Activated gamma-delta T cell treated with Interleukin-2 at 50 U/mL for 16 hours (primary cell): ENCODE data around the gene SLC39A2.
"Not testable (repeated sequence)": the region's sequence is repeated elsewhere in the genome, so short reads cannot be mapped to it uniquely, and the experiment has no call there.

Experiments used
- DNase-seq: peaks from one replicate; pipeline ENCODE4 v3.0.0-alpha.2; 2020

Gene SLC39A2

GRCh38 chr14:20998674-20999366 is at the start of gene SLC39A2:
Gene SLC39A2, plus strand, starts transcription at chr14:20999293. Its CDS starts 154 bp downstream, at chr14:20999447.
- DNase-seq, result no peak

GRCh38 chr14:20954736-20955537 is 44.2 kb upstream of the SLC39A2 start, which contains the start of gene RNASE2:
Gene RNASE2, plus strand, starts transcription at chr14:20955487. Its CDS starts 285 bp downstream, at chr14:20955772.
- not testable (repeated sequence) for DNase-seq

DNA sequence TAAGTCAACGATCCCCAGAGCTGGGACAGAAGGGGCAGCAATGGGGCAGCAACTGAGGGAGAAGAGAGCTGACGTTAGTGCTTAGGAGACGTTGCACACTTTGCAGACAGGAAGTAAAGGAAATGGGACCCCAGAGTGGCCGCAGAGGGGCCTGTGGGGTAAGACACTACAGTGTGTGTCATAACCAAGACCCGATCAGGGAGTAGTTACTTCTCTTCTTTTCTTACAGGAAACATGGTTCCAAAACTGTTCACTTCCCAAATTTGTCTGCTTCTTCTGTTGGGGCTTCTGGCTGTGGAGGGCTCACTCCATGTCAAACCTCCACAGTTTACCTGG is 43.6 kb upstream of the SLC39A2 start:
- DNase-seq, result not testable (repeated sequence)

DNA sequence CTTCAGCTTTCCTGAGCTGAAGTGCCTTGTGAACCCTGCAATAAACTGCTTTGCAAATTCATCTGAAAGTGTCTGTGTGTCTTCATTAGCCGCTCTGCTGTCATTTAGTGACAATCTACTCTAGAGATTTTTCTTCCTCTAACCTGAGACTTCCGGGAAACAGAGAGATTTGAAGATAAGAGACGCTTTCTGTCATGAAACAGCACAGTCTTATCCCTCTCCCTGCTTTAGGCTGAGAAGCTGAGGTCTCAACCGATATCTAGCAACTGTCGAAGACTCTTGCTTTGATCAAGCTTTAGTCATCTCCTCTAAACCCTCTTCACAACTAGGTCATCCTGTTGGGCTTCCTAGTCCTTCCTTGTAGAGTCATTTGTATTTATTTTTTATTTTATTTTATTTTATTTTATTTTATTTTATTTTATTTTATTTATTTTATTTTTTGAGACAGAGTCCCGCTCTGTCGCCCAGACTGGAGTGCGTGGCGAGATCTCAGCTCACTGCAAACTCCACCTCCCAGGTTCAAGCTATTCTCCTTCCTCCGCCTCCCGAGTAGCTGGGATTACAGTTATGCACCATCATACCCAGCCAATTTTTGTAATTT is 42.6 kb upstream of the SLC39A2 start:
- DNase-seq, result no peak

DNA sequence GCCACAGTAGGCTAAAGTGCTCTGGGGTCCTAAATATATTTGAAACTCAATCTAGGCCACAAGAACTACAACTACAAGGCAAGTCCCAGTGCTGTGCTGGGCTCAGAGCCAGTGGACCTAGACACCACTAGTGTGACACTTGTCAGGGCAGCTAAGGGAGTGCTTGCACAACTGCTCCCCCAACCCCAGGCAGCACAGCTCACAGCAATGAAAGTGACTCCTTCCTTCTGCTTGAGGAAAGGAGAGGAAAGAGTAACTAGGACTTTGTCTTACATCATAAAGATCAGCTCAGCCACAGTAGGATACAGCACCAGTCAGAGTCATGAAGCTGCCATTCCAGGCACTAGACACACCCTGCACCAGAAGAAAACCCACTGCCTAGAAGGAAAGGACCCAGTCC is 40.1 kb upstream of the SLC39A2 start:
- not testable (repeated sequence) for DNase-seq

DNA sequence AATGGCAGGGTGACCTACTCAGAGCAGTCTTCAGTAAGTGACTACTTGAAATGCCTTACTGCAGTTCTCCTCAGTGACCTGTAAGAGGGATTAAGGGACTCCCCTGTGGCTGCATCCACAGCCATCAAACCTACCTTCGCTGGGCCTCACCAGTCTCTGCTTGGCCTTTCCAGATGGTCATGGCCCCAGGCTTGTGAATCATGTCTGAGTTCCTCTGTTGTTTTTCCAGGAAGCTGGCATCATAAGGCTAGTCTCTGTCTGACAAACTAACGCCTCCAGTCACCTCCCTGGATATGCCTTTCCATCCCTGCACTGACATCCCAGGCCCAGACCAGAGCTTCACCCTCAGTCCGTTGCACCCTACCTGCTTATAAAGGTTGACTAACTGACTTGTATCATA is 29.8 kb upstream of the SLC39A2 start:
- DNase-seq, result no peak

- no peak for DNase-seq
These were observed 28.5 kb upstream of the SLC39A2 start for GRCh38 chr14:20970647-20970982.

GRCh38 chr14:20970983-20971704 is 27.9 kb upstream of the SLC39A2 start:
- peak; percentile 70 for DNase-seq

DNA sequence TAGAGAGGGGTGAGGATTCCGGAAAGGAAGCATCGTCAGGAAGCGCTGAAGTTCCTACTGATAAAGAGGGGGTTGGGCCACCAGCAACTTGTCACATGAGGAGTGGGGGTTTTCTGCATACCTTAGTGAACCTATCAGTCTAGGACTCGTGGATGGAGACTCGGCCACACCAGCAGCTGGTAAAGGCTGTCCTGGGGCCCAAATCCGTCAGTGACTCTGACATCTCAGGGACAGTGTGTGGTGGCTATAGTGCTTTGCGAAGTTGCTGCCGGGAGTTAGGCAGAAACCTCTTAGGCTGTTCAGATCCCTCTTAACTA is 27.4 kb upstream of the SLC39A2 start:
- no peak for DNase-seq

GRCh38 chr14:20973501-20973900 is 25.6 kb upstream of the SLC39A2 start:
- DNase-seq, result no peak

- DNase-seq, result no peak
These were observed 22.8 kb upstream of the SLC39A2 start for GRCh38 chr14:20976291-20976690.

DNA sequence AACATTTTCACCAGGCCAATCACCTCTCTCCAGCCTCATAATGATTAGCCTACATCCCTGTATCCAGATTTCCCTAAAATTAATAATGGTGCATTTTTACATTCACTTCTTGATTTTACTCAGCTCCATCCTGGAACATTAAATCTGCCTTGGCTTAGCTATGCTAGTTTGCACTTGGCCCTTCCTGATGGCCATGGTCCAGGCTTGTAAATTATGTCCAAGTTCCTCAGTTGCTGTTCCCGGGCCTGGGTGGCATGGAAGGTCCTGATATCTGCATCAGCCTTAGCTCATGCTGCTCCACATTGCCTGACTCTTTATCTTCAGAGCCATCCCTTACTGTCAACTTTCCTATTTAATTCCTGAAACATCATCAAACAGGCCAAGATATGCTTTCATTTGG is 20.4 kb upstream of the SLC39A2 start:
- no peak for DNase-seq

GRCh38 chr14:20980906-20981305 is 18.2 kb upstream of the SLC39A2 start:
- DNase-seq, result no peak

- DNase-seq, result no peak
These were observed 16.3 kb upstream of the SLC39A2 start for GRCh38 chr14:20982646-20983369.

DNA sequence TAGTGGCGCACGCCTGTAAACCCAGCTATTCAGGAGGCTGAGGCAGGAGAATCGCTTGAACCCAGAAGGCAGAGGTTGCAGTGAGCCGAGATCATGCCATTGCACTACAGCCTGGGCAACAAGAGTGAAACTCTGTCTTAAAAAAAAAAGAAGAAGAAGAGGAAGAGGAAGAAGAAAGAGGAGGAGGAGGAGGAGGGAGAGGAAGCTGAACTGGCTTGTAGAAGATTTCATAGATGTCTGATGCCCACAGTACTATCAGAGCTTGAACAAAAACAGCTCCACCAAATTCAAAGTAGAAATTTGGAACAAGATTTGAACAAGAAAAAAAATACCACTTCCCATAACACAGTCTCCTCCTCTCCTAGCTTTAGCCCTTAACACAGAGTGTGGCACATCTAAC is 13.4 kb upstream of the SLC39A2 start:
- DNase-seq, result not testable (repeated sequence)

DNA sequence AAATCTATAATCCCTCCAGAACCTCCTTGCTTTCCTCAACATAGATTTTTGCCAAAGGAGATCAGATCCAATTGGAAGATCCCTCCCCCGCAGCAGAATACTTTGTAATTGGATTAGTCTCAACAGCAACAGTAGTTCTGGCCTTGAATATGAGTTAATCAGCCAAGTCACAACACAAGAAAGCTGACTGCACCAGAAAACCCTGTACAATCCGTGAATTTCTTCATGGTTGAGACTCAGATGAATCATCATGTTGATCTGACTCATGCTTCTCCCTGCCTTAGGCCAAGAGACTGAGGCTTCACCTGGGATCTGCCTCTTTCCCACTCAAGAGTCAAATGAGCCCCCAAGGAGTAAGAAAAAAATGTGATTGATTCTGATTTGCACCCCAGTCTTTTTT is 12.3 kb upstream of the SLC39A2 start:
- no peak for DNase-seq

DNA sequence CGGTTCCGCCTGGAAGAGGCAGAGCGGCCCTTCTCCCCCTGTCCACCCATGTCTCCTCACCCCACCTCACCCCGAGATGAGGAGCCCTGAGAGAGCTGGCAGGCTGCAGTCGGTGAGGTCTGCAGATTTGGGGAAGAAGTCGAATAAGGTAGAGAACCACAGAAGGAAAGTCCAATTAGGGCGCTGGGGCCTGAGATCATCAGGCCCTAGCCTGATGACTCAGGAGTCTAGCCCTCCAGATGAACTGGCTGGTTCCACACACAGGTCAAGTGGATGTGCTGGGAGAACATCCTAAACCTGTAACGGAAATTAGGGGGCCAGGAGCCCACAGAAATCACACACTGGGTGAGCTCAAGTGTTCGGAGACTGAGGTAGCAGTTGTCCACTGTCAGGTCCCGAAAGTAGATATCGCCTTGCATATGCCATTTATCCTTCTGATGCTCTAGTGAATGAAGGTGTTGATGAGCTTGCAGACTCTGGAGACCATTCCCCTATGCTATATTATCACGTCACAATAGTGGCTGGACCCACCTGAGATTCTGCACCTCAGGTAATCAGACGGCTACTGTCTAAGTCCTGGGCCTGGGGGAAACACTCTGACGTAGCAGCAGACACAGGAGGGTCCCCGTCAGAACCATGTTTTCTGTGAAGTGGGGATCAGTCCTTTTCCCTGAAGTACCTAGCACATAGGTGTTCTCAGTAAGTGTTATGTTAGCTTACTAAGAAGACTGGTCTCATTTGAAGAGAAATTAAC is 10.2 kb upstream of the SLC39A2 start:
- DNase-seq, result no peak

- no peak for DNase-seq
These were observed 9.7 kb upstream of the SLC39A2 start for GRCh38 chr14:20989471-20989786.

GRCh38 chr14:20989787-20990600 is 9.1 kb upstream of the SLC39A2 start, which contains the start of gene METTL17:
Gene METTL17, plus strand, starts transcription at chr14:20989980. Its CDS starts 23 bp downstream, at chr14:20990003.
- DNase-seq, result peak; percentile 84

GRCh38 chr14:20996521-20996920 is 2.6 kb upstream of the SLC39A2 start:
- no peak for DNase-seq

GRCh38 chr14:20997115-20997514 is 2.0 kb upstream of the SLC39A2 start:
- no peak for DNase-seq
